ENCODE results near the gene SMARCD2.

Gene SMARCD2

DNA sequence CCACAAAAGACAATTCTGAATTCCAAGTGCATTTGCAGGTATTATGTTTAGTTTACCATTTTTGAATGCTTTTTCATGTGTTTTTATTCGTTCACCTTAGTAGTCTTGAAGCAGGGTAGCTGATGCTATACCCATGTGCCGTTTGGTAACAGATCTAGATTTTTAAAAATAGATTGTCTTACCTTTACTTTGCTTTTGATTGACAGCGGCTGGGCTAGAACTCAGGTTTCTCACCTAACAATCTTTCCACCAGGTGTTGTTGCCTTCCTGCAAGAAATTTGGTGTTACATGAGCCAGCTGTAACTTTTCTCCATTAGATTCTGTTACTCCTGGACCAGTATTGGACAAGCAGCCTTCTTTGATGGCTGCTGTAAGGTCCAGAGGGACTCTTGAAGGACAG is 13.5 kb downstream of the SMARCD2 start:
- CTCF ChIA-PET, result interaction anchor here (1.1 to 3.8 kb wide), 10 partner anchors 8 to 154 kb away, joined by 3 to 15 read pairs (median 6); partner anchors contain the start of genes CCDC47, DDX42 and SMARCD2
- TF ChIP-seq CTCF (IDR thresholded peaks at IDR 0.05; ENCODE audit: control extremely low read depth, extremely low read depth, low read depth, missing control alignments), result no peak
- no peak for DNase-seq (ENCODE audit: extremely low spot score)
- POLR2A ChIA-PET, result interaction anchor here (1.3 to 1.5 kb wide), 3 partner anchors 12 to 55 kb away, joined by 4 to 6 read pairs (median 5); partner anchors contain the start of genes CCDC47 and DDX42

GRCh38 chr17:63827801-63828221 is 14.7 kb downstream of the SMARCD2 start:
- DNase-seq (ENCODE audit: extremely low spot score), result no peak
- TF ChIP-seq CTCF (IDR thresholded peaks at IDR 0.05; ENCODE audit: control extremely low read depth, extremely low read depth, low read depth, missing control alignments), result no peak
- POLR2A ChIA-PET, result interaction anchor here (1.5 kb wide), 1 partner anchor 54 kb away, joined by 4 read pairs; the partner anchor contains the start of genes CCDC47 and DDX42
- CTCF ChIA-PET, result interaction anchor here (0.8 to 3.8 kb wide), 11 partner anchors 9 to 153 kb away, joined by 3 to 15 read pairs (median 6); partner anchors contain the start of genes CCDC47, DDX42 and SMARCD2

GRCh38 chr17:63827002-63827800 is 15.3 kb downstream of the SMARCD2 start, which contains the start of the genes FTSJ3 and PSMC5:
FTSJ3 (minus strand) TSS chr17:63827663; CDS start chr17:63826902, 761 bp downstream.
PSMC5 (plus strand) TSS chr17:63827431; CDS start chr17:63827491, 60 bp downstream.
- DNase-seq (ENCODE audit: extremely low spot score), result peak; percentile 93
- ChIA-PET CTCF (interaction anchor here (1.0 to 2.8 kb wide), 5 partner anchors 8 to 21 kb away, joined by 4 to 12 read pairs (median 6); no protein-coding TSS in a partner anchor), POLR2A (interaction anchor here (0.7 to 1.5 kb wide), 3 partner anchors 12 to 53 kb away, joined by 3 to 5 read pairs (median 4); partner anchors contain the start of genes CCDC47 and DDX42)
- peak; percentile 72 for TF ChIP-seq CTCF (IDR thresholded peaks at IDR 0.05; ENCODE audit: control extremely low read depth, extremely low read depth, low read depth, missing control alignments)

DNA sequence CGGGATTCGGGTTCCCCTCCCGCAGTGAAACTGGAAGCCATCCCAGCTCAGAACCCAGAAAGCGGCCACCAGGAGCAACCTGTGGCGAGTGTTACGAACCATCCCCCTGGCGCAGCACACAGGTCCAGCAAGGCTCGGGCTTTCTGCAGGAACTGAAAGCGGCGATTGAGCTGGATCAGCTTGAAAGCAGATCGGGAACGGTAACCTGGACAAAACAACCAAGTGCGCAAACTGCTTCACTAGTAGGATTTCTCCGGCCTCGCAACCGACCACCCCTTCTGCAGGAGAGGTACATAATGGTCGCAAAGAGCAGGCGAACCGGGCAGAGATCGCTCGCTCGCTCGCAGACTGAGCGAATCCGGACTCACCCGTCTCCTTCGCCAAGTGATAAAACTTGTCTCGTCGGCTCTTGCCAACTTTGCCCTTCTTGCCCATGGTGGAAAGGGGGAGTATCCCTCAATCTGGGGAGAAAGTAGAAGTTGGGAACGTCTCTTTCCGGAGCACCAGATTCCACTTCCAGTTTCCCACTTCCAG is 15.9 kb downstream of the SMARCD2 start:
- no peak for TF ChIP-seq CTCF (IDR thresholded peaks at IDR 0.05; ENCODE audit: control extremely low read depth, extremely low read depth, low read depth, missing control alignments)
- DNase-seq (ENCODE audit: extremely low spot score), result no peak
- ChIA-PET CTCF (interaction anchor here (0.8 to 1.1 kb wide), 4 partner anchors 9 to 93 kb away, joined by 3 to 5 read pairs (median 4); no protein-coding TSS in a partner anchor), POLR2A (interaction anchor here (0.7 to 1.4 kb wide), 2 partner anchors 13 to 17 kb away, joined by 3 to 5 read pairs; no protein-coding TSS in a partner anchor)

- ChIA-PET CTCF (interaction anchor here (0.9 to 2.8 kb wide), 2 partner anchors 9 to 17 kb away, joined by 3 to 15 read pairs; no protein-coding TSS in a partner anchor), POLR2A (interaction anchor here (0.7 to 1.2 kb wide), 2 partner anchors 16 to 47 kb away, joined by 3 read pairs; no protein-coding TSS in a partner anchor)
- DNase-seq (ENCODE audit: extremely low spot score), result no peak
- no peak for TF ChIP-seq CTCF (IDR thresholded peaks at IDR 0.05; ENCODE audit: control extremely low read depth, extremely low read depth, low read depth, missing control alignments)
These were observed 18.1 kb downstream of the SMARCD2 start for GRCh38 chr17:63824362-63824761.
